Stimulated activated memory B cell treated with anti-CD40 and anti-IgM and Interleukin-4, amounts not matched to agents 10 μg/mL and 1 μg/mL and 100 μg/mL, for 72 hours (primary cell): Measurements from ENCODE around the gene GALNT5.
"Not testable (repeated sequence)": the region's sequence is repeated elsewhere in the genome, so short reads cannot be mapped to it uniquely, and the experiment has no call there.

Experiments
- ATAC-seq: fragments of 150-1000 bp; cut with Tn5 transposase; 2 replicates; pipeline ENCODE4 v1.10.0; 2021
- H3K27ac Mint-ChIP-seq: one replicate; pipeline ENCODE4 v1.8.0; 2022; ENCODE audit warnings: mild to moderate bottlenecking, mixed read lengths
- H3K27me3 Mint-ChIP-seq: one replicate; pipeline ENCODE4 v1.8.0; 2022; ENCODE audit warnings: mixed read lengths
- H3K36me3 Mint-ChIP-seq: one replicate; pipeline ENCODE4 v1.8.0; 2022; ENCODE audit warnings: mixed read lengths
- H3K4me1 Mint-ChIP-seq: one replicate; pipeline ENCODE4 v1.8.0; 2022; ENCODE audit warnings: mixed read lengths
- H3K4me3 Mint-ChIP-seq: one replicate; pipeline ENCODE4 v1.8.0; 2022; ENCODE audit warnings: mild to moderate bottlenecking, moderate library complexity, mixed read lengths
- H3K9me3 Mint-ChIP-seq: one replicate; pipeline ENCODE4 v1.8.0; 2022; ENCODE audit warnings: mixed read lengths

Gene GALNT5

DNA sequence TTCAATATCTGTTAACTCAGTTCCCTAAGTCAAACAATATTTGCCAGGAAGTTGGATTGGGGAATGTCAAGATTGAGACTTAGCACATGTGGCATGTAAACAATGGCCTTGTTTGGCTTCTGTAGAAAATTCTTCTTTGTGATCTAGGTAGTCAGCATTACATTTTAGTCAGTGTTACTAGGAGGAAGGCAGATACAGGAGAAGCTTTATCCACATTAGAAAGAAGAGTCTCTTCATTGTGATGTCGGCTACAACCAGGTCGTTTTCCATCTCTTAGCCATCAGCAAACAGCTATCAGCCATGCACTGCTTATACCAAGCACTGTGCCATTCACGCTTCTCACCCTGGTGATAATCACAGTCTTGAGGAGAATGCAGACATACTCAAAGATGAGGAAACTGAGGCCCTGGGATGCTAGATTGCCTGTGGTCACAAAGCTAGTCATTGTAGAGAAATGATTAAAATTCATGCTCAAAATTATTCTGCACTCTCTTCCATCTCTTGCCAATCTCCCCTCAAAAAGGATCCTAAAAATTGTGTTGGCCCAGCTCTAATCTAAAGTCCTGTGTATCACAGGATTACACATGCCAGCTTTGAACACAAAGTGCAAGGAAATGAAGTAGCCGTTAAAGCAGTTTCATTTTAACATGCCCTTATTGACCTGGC is 3.2 kb downstream of the GALNT5 start:
- peaks cover 6% of the 10 kb centered on the region for H3K4me1 Mint-ChIP-seq
- no peak for ATAC-seq
- H3K4me3 Mint-ChIP-seq: no peak overlapping the region
- peaks cover 11% of the 10 kb centered on the region for H3K27me3 Mint-ChIP-seq
- no peak overlapping the region for H3K27ac Mint-ChIP-seq
- no peaks in the 10 kb centered on the region for H3K9me3 Mint-ChIP-seq
- no peaks in the 10 kb centered on the region for H3K36me3 Mint-ChIP-seq

DNA sequence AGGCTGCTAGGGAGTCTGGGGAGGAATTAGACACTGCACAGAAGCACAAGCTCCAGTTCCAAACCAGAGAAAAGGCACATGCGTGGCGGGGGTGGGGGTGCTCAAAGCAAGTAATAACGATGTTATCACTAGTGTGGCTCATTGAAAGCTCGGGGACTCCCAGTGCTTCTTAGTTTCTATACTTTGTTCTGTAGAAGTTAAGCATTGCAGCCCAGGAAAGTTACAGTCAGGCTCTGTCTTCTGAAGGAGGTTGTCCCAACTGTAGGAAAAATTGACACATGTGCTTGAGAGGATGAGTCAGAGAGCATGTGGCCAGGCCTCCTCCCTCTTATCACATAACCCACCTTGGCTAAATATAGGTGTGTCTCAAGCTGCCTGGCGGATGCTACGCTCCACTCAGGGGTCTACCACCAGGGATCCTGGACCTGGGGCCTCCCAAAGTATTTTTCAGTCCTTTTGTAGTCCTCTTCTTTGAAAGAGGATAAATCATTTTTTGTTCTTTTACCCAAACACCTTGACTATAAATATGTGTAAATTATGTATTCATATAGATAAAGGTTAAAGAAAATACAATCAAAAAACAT is 3.8 kb downstream of the GALNT5 start:
- Mint-ChIP-seq H3K9me3 (no peaks in the 10 kb centered on the region), H3K27me3 (peaks cover 12% of the 10 kb centered on the region), H3K4me3 (no peak overlapping the region), H3K4me1 (peaks cover 6% of the 10 kb centered on the region), H3K36me3 (no peaks in the 10 kb centered on the region), H3K27ac (no peak overlapping the region)
- peak; percentile 55 for ATAC-seq

DNA sequence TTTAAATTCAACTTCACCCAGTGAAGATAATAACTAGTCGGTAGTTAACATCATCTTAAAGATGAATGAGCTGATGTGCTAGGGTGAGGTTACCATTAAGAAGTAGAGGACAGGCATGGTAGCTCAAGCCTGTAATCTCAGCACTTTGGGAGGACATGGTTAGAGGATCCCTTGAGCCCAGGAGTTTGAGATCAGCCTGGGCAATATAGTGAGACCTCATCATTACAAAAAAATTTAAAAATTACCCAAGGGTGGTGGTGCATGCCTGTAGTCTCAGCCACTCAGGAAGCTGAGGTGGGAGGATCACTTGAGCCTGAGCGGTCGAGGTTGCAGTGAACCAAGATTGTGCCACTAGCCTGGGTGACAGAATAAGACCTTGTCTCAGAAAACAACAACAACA is 4.7 kb downstream of the GALNT5 start:
- H3K27me3 Mint-ChIP-seq: peaks cover 22% of the 10 kb centered on the region
- H3K9me3 Mint-ChIP-seq: no peaks in the 10 kb centered on the region
- H3K36me3 Mint-ChIP-seq: no peaks in the 10 kb centered on the region
- peaks cover 6% of the 10 kb centered on the region for H3K4me1 Mint-ChIP-seq
- ATAC-seq: peak; percentile 32
- no peak overlapping the region for H3K27ac Mint-ChIP-seq
- no peak overlapping the region for H3K4me3 Mint-ChIP-seq

DNA sequence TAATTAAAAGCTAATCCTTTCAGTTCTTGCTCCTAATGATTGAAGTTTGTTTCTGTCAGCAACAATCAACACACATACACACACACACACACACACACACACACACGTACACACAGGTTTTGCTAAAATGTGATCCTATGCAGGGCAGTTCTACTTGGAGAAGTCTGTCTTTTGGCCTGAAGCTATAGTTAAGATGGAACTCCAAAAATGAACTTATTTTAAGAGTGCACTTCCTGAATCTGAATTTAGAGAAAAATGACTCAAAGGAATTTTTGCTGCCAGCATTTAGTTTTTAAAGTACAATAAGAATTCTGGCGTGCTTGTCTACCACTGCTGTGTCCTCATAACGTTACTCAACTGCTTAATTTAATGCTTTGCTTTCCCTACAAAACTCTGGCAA is 6.6 kb downstream of the GALNT5 start:
- Mint-ChIP-seq H3K4me3 (no peak overlapping the region), H3K4me1 (peaks cover 6% of the 10 kb centered on the region), H3K27ac (no peak overlapping the region), H3K9me3 (no peaks in the 10 kb centered on the region), H3K27me3 (peaks cover 11% of the 10 kb centered on the region), H3K36me3 (no peaks in the 10 kb centered on the region)
- no peak for ATAC-seq

DNA sequence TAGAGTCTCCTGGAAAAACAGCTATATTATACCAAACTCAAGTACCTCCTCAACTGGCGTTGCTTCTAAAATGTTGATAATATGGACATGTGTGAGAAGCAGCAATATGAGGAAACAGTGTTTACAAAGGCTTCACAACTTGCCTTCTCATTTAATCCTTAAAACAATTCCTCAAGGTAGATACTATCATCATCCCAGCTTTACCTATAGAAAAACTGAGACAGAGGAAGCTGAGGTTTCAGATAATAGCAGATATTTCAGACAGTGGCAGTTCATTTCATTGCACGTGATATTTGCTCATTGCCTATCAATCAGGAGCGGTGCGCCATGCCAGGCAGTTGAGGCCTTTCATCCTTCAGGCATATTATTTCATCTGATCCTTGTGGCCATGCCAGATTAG is 8.3 kb downstream of the GALNT5 start:
- peaks cover 13% of the 10 kb centered on the region for H3K4me1 Mint-ChIP-seq
- no peak overlapping the region for H3K4me3 Mint-ChIP-seq
- no peaks in the 10 kb centered on the region for H3K9me3 Mint-ChIP-seq
- no peak for ATAC-seq
- H3K27me3 Mint-ChIP-seq: peaks cover 11% of the 10 kb centered on the region
- no peak overlapping the region for H3K27ac Mint-ChIP-seq
- no peaks in the 10 kb centered on the region for H3K36me3 Mint-ChIP-seq

DNA sequence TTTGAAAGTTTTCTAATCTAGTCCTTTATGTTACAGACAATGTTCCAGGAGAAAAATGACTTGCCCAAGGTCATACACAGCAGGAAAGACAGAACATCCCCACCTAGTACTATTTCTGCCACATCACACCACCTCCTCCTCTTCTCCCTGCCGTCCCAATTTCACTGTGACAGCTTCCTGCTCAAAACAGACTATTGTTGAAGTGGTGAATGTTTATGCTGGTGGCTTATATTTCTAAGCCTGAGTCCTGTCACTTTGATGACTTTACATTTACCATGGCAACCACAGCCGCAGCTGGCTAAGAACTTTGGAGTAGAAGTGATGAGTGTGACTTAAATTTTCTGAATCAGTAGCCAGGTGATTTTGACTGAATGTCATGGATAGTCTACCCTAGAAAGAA is 10.0 kb downstream of the GALNT5 start:
- H3K27ac Mint-ChIP-seq: no peak overlapping the region
- peaks cover 11% of the 10 kb centered on the region for H3K27me3 Mint-ChIP-seq
- no peaks in the 10 kb centered on the region for H3K9me3 Mint-ChIP-seq
- no peaks in the 10 kb centered on the region for H3K36me3 Mint-ChIP-seq
- peaks cover 19% of the 10 kb centered on the region for H3K4me1 Mint-ChIP-seq
- ATAC-seq: no peak
- H3K4me3 Mint-ChIP-seq: no peak overlapping the region

DNA sequence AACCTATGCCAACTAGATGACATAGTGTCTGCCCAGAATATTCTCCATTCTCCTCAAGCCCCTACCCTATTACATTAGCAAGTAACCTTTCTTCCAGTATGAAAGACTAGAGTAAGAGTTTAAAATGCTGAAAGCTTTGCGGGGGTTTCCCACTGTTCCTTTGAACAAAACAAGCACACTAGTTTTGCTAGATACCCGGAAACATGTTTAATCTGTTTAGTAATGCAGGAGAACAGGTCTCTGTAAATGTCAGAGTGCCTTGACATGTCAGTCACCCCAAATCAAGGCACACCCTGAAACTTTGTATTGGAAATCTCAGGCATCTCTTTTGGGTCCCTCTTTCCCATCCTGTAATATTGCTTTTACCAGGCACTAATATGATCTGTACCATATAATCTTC is 11.6 kb downstream of the GALNT5 start:
- no peaks in the 10 kb centered on the region for H3K9me3 Mint-ChIP-seq
- peaks cover 18% of the 10 kb centered on the region for H3K4me1 Mint-ChIP-seq
- peaks cover 11% of the 10 kb centered on the region for H3K27me3 Mint-ChIP-seq
- H3K36me3 Mint-ChIP-seq: no peaks in the 10 kb centered on the region
- H3K27ac Mint-ChIP-seq: no peak overlapping the region
- ATAC-seq: no peak
- no peak overlapping the region for H3K4me3 Mint-ChIP-seq

DNA sequence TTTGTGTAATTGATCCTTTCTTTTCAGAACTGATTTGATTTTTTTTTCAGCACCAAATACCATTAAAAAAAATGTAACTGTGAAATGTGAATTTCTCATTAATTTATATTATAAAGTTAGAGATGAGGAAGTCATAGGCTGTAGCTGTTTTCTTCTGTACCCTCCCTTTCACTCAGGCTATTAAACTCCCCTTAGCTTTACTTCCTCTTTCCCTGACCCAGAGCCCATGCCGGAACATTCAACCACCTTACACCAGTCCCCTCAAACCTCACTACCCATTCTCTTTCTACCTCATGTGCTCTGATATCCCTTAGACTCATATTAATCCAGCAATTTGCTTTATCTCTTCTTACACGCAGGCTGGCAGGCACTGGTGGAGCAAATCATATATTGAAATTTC is 12.4 kb downstream of the GALNT5 start:
- H3K4me3 Mint-ChIP-seq: no peak overlapping the region

DNA sequence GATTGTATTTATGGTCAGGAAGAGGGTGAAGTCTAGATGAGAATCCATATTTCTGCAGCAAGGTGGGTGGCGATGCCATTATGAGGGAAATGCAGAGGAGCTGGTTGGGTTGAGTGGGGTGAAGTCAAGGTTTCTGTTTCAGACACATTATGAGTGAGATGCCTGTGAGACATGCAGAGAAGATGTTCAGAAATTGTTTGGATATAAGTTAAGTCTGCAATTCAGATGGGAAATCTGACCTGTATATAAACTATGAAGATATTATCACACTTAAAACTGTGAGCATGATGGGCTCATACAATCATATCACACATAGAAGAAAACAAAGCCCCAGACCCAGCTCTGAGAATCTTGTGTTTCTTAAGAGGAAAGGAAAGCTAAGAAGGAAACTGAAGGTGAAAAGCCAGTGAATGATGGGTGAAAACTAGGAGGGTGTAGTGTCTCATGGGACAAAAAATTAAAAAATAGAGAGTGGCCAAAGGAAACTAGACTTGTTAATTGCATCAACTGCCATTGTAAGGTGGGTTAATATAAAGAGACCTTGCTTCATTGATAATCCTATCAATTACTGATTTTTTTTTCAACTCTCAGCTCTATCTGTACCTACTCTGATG is 14.2 kb downstream of the GALNT5 start:
- no peak for ATAC-seq
- peaks cover 18% of the 10 kb centered on the region for H3K4me1 Mint-ChIP-seq
- peaks cover 7% of the 10 kb centered on the region for H3K27me3 Mint-ChIP-seq
- H3K4me3 Mint-ChIP-seq: no peak overlapping the region
- H3K9me3 Mint-ChIP-seq: no peaks in the 10 kb centered on the region
- no peak overlapping the region for H3K27ac Mint-ChIP-seq
- no peaks in the 10 kb centered on the region for H3K36me3 Mint-ChIP-seq

More for the DNA sequence above, 12.4 kb downstream of the GALNT5 start:
- Mint-ChIP-seq H3K27me3 (peaks cover 11% of the 10 kb centered on the region), H3K27ac (no peak overlapping the region), H3K36me3 (no peaks in the 10 kb centered on the region), H3K9me3 (no peaks in the 10 kb centered on the region), H3K4me1 (peaks cover 18% of the 10 kb centered on the region)
- ATAC-seq: peak; percentile 82

DNA sequence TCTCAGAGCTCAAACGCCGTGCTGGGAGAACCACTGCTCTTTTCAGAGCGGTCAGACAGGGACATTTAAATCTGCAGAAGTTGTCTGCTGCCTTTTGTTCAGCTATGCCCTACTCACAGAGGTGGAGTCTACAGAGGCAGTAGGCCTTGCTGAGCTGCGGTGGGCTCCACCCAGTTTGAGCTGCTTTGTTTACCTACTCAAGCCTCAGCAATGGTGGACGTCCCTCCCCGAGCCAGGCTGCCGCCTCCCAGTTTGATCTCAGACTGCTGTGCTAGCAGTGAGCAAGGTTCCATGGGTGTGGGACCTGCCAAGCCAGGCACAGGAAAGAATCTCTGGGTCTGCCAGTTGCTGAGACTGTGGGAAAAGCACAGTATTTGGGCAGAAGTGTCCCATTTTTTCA is 21.8 kb downstream of the GALNT5 start:
- H3K4me3 Mint-ChIP-seq, H3K27ac Mint-ChIP-seq, ATAC-seq, H3K9me3 Mint-ChIP-seq, H3K4me1 Mint-ChIP-seq, H3K36me3 Mint-ChIP-seq: not testable (repeated sequence)
- H3K27me3 Mint-ChIP-seq: peaks cover 50% of the 10 kb centered on the region

DNA sequence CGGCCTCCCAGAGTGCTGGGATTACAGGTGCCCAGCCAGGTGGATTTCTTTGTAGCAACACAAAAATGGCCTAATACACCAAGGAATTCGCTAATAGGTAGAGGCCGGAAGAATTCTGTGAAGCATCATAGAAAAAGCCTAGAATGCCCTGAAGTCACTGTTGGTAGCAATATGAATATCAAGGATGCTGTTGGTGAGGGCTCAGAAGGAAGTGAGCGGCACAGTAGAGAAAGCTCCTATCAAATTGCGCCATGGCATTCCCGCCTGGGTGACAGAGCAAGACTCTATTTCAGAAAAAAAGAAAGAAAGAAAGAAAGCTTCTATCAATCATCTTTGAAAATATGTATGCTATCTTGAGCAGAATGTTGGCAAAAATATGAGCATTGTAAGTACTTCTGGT is 23.8 kb downstream of the GALNT5 start:
- Mint-ChIP-seq H3K27me3 (peaks cover 50% of the 10 kb centered on the region), H3K9me3 (peaks cover 4% of the 10 kb centered on the region), H3K4me3 (no peak overlapping the region), H3K36me3 (no peaks in the 10 kb centered on the region), H3K27ac (no peak overlapping the region), H3K4me1 (no peaks in the 10 kb centered on the region)
- ATAC-seq: no peak

DNA sequence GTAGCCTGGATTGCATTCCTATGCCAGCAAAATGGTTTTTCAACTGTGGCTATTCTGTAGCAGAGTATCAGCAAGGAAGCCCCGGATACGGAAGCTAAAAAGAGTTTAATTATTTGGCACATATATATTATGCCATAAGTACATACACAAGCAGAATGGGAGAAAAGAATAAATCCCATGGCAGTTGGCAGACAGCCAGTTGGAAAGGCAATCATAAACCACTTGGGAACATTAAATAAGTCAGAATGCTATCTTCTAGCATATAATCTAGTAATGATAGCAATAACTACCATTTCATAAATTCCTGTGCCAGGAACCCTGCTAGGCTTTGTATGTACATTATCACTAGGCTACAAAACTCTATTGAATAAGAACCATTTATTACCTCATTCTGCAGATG is 26.0 kb downstream of the GALNT5 start:
- Mint-ChIP-seq H3K4me3 (no peak overlapping the region), H3K9me3 (peaks cover 4% of the 10 kb centered on the region), H3K27ac (no peak overlapping the region), H3K4me1 (no peaks in the 10 kb centered on the region), H3K36me3 (no peaks in the 10 kb centered on the region), H3K27me3 (peaks cover 45% of the 10 kb centered on the region)
- ATAC-seq: no peak

DNA sequence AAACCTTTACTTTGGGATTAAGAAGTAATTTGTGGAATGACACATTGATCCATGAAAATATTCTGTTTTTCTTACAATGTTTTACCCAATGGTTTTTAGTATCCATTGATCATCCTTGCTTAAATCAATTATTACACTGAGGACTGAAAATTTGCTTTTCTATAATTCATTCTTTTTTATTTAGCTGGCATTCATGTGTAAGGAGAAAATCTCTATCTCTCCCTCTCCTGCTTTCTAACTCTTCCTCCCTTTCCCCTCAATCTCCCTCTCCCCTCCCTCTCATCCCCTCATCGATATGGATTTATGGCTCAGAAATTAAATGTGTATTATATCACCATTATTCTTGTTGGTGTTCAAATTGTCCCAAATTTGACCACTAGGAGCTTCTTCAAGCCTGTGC is 29.7 kb downstream of the GALNT5 start:
- no peaks in the 10 kb centered on the region for H3K4me1 Mint-ChIP-seq
- ATAC-seq: no peak
- H3K27ac Mint-ChIP-seq: no peak overlapping the region
- no peaks in the 10 kb centered on the region for H3K36me3 Mint-ChIP-seq
- no peak overlapping the region for H3K4me3 Mint-ChIP-seq
- H3K9me3 Mint-ChIP-seq: no peaks in the 10 kb centered on the region
- H3K27me3 Mint-ChIP-seq: peaks cover 15% of the 10 kb centered on the region

DNA sequence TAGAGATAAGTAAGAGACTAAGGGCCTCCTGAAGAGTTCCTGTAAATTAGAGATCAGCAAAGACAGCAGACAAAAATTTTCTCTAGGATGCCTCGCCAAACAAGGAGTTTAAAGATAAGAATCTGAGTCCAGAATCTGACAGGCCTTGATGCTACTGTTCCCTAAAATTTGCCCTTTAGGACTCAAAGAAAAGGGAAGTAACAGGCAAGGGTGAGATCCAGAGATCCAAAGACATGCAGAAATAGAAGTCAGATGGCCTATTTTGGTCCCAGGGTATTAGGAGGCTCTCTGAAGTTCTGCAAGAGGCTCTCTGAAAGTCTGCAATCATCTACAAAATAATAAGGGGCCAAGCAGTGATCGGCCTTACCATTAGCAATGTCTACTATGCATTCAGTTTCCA is 33.0 kb downstream of the GALNT5 start:
- H3K27me3 Mint-ChIP-seq: peaks cover 15% of the 10 kb centered on the region
- H3K36me3 Mint-ChIP-seq: no peaks in the 10 kb centered on the region
- no peaks in the 10 kb centered on the region for H3K9me3 Mint-ChIP-seq
- no peaks in the 10 kb centered on the region for H3K4me1 Mint-ChIP-seq
- no peak overlapping the region for H3K27ac Mint-ChIP-seq
- ATAC-seq: no peak
- no peak overlapping the region for H3K4me3 Mint-ChIP-seq

DNA sequence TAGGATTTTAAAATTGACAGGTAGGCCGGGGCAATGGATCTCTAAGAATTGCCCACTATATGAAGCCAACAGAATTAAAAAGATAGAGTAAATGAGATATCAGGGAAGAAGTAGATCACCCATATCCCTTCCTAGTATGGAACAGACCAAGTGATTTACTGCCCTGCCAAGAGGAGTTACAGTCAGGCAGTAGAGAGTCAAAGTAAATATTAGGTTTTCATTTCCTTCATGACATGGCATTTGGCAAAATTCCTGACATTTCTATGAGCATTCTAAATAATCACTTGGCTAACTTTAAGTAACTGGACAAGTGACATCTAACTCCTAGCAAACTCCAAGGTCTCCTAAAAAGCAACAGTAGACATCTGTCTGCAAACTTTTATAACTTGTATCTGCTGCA is 33.5 kb downstream of the GALNT5 start:
- Mint-ChIP-seq H3K27me3 (peaks cover 15% of the 10 kb centered on the region), H3K4me1 (no peaks in the 10 kb centered on the region), H3K36me3 (no peaks in the 10 kb centered on the region), H3K9me3 (no peaks in the 10 kb centered on the region), H3K4me3 (no peak overlapping the region), H3K27ac (no peak overlapping the region)
- ATAC-seq: no peak

DNA sequence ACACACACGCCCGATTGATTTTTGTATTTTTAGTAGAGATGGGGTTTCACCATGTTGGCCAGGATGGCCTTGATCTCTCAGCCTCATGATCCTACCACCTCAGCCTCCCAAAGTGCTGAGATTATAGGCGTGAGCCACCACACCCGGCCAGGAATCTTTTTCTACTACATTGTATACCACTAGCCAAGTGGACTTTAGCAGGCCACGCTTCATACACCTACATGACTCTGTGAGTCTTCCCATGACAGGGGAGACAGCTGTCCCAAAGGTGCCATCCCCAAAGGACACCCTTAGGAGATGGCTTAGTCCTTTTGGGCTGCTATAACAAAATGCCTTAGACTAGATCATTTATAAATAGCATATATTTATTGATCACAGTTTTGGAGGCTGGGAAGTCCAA is 35.3 kb downstream of the GALNT5 start:
- H3K27ac Mint-ChIP-seq: no peak overlapping the region
- no peaks in the 10 kb centered on the region for H3K9me3 Mint-ChIP-seq
- no peak overlapping the region for H3K4me3 Mint-ChIP-seq
- H3K36me3 Mint-ChIP-seq: no peaks in the 10 kb centered on the region
- no peak for ATAC-seq
- peaks cover 16% of the 10 kb centered on the region for H3K27me3 Mint-ChIP-seq
- no peaks in the 10 kb centered on the region for H3K4me1 Mint-ChIP-seq
